Middle frontal gyrus (tissue), 1 donor: ENCODE data around the gene MYH6.
"Not testable (repeated sequence)": the region's sequence is repeated elsewhere in the genome, so short reads cannot be mapped to it uniquely, and the experiment has no call there.

Experiments used
- DNase-seq: peaks from one replicate; pipeline ENCODE4 v3.0.0-alpha.2; 2015; ENCODE audit warnings: low spot score; ENCODE audit errors: extremely low spot score

The MYH6 gene

GRCh38 chr14:23436327-23437132 is 28.5 kb upstream of the MYH6 start:
- DNase-seq = peak; percentile 58

- no peak for DNase-seq
Observed at GRCh38 chr14:23435543-23436326, 27.7 kb upstream of the MYH6 start, which contains the start of gene MYH7. MYH7 (minus strand) TSS chr14:23435660; CDS start chr14:23433732, 1,928 bp downstream.

GRCh38 chr14:23434488-23435222 is 26.6 kb upstream of the MYH6 start:
- DNase-seq = no peak

- no peak for DNase-seq
Observed at GRCh38 chr14:23433457-23433856, 25.4 kb upstream of the MYH6 start.

- no peak for DNase-seq
Observed at GRCh38 chr14:23432946-23433345, 24.9 kb upstream of the MYH6 start.

- no peak for DNase-seq
Observed at GRCh38 chr14:23432102-23432925, 24.2 kb upstream of the MYH6 start.

GRCh38 chr14:23431486-23431885 is 23.4 kb upstream of the MYH6 start:
- no peak for DNase-seq

GRCh38 chr14:23430723-23431085 is 22.6 kb upstream of the MYH6 start:
- DNase-seq = peak; percentile 13

GRCh38 chr14:23430016-23430722 is 22.1 kb upstream of the MYH6 start:
- DNase-seq = no peak

GRCh38 chr14:23428686-23429495 is 20.8 kb upstream of the MYH6 start:
- no peak for DNase-seq

- not testable (repeated sequence) for DNase-seq
Observed at GRCh38 chr14:23425798-23426197, 17.7 kb upstream of the MYH6 start.

- no peak for DNase-seq
Observed at GRCh38 chr14:23425169-23425568, 17.1 kb upstream of the MYH6 start.

GRCh38 chr14:23423657-23424056 is 15.6 kb upstream of the MYH6 start:
- DNase-seq = no peak

- DNase-seq = no peak
Observed at GRCh38 chr14:23421594-23421993, 13.5 kb upstream of the MYH6 start.

GRCh38 chr14:23419646-23420045 is 11.6 kb upstream of the MYH6 start:
- not testable (repeated sequence) for DNase-seq

GRCh38 chr14:23418021-23418420 is 9.9 kb upstream of the MYH6 start:
- DNase-seq = no peak

- DNase-seq = not testable (repeated sequence)
Observed at GRCh38 chr14:23417269-23417668, 9.2 kb upstream of the MYH6 start.

GRCh38 chr14:23416801-23417200 is 8.7 kb upstream of the MYH6 start:
- DNase-seq = no peak
